HEK293 (cell line): Measurements from ENCODE around the gene LMBR1.

Experiments used
- CTCF ChIA-PET: fragments of 350-600 bp; formaldehyde crosslinking; extraction: SDS; loops from one replicate; lab custom pipeline; 2021; ENCODE audit warnings: antibody characterized with exemption; lab: Yijun Ruan, JAX
- POLR2A ChIA-PET: fragments of 300-600 bp; formaldehyde crosslinking; extraction: SDS; loops from one replicate; lab custom pipeline; 2020; ENCODE audit warnings: antibody characterized with exemption, inconsistent platforms; lab: Yijun Ruan, JAX
- H3K27ac ChIP-seq: fragments of 200-500 bp; sonication (Bioruptor generic); 2 replicates; pipeline ENCODE4 v1.5.1; 2014; ENCODE audit warnings: low read depth, low read length, control low read depth, inconsistent platforms; ENCODE audit errors: extremely low read depth
- H3K36me3 ChIP-seq, 2 experiments: fragments of 200-500 bp in 1 of 2; sonication (Bioruptor generic) in 1 of 2; 1 replicate in 1 of 2; 2 replicates in 1 of 2; pipeline ENCODE4 v1.5.1; 2014 to 2017; ENCODE audit warnings: inconsistent platforms in 2 of 2, low read length in 2 of 2; ENCODE audit not compliant: control insufficient read depth in 2 of 2, insufficient read depth in 1 of 2
- H3K4me1 ChIP-seq: fragments of 200-500 bp; sonication (Bioruptor generic); 2 replicates; pipeline ENCODE4 v1.5.1; 2014; ENCODE audit warnings: mild to moderate bottlenecking, low read length, inconsistent platforms; ENCODE audit not compliant: control insufficient read depth, insufficient read depth
- H3K4me3 ChIP-seq: 2 replicates; pipeline ENCODE4 v1.5.1; 2011; ENCODE audit warnings: low read depth, mild to moderate bottlenecking, control low read depth, low read length, moderate library complexity
- H3K9me3 ChIP-seq: fragments of 200-500 bp; sonication (Bioruptor generic); 2 replicates; pipeline ENCODE4 v1.5.1; 2014; ENCODE audit warnings: low read depth, low read length, inconsistent platforms; ENCODE audit not compliant: control insufficient read depth, insufficient read depth
- EGR2 ChIP-seq: fragments of 450-650 bp; formaldehyde crosslinking; IDR thresholded peaks from 2 replicates; pipeline ENCODE4 v1.5.1; 2016; ENCODE audit warnings: low read depth, missing biosample characterization, missing genetic modification characterization
- ZNF2 ChIP-seq: fragments of 450-650 bp; formaldehyde crosslinking; IDR thresholded peaks from 2 replicates; pipeline ENCODE4 v1.5.1; 2016; ENCODE audit warnings: missing biosample characterization, missing genetic modification characterization
- ZNF302 ChIP-seq: fragments of 450-650 bp; formaldehyde crosslinking; IDR thresholded peaks from 2 replicates; pipeline ENCODE4 v1.5.1; 2016; ENCODE audit warnings: missing biosample characterization, missing genetic modification characterization, low read depth
- ZNF37A ChIP-seq: fragments of 450-650 bp; IDR thresholded peaks from 2 replicates; pipeline ENCODE4 v1.5.1; 2018; ENCODE audit warnings: missing biosample characterization, missing genetic modification characterization
- ZNF549 ChIP-seq: fragments of 450-650 bp; IDR thresholded peaks from 2 replicates; pipeline ENCODE4 v1.5.1; 2018; ENCODE audit warnings: missing biosample characterization, missing genetic modification characterization, mild to moderate bottlenecking, inconsistent platforms, moderate library complexity
- ZNF610 ChIP-seq: fragments of 450-650 bp; formaldehyde crosslinking; IDR thresholded peaks from 2 replicates; pipeline ENCODE4 v1.5.1; 2016; ENCODE audit warnings: missing biosample characterization, missing genetic modification characterization, borderline replicate concordance
- ZNF658 ChIP-seq: fragments of 450-650 bp; formaldehyde crosslinking; IDR thresholded peaks from 2 replicates; pipeline ENCODE4; 2016; ENCODE audit warnings: missing biosample characterization, missing genetic modification characterization
- ZNF670 ChIP-seq: fragments of 450-650 bp; formaldehyde crosslinking; IDR thresholded peaks from 2 replicates; pipeline ENCODE4 v1.5.1; 2016; ENCODE audit warnings: missing biosample characterization, missing genetic modification characterization, low read depth
- ZNF768 ChIP-seq: fragments of 450-650 bp; formaldehyde crosslinking; IDR thresholded peaks from 2 replicates; pipeline ENCODE4 v1.5.1; 2018; ENCODE audit warnings: missing biosample characterization, mild to moderate bottlenecking, missing genetic modification characterization
- ZSCAN30 ChIP-seq: fragments of 450-650 bp; IDR thresholded peaks from 2 replicates; pipeline ENCODE4 v1.5.1; 2018; ENCODE audit warnings: missing biosample characterization, mild to moderate bottlenecking, missing genetic modification characterization, moderate library complexity
- TF ChIP-seq, protein P1 (sequence below): fragments of 450-650 bp; formaldehyde crosslinking; optimal IDR thresholded peaks from 2 replicates; pipeline ENCODE3; 2016; ENCODE audit warnings: missing biosample characterization, mild to moderate bottlenecking, missing genetic modification characterization
- TF ChIP-seq, protein P2 (sequence below): fragments of 450-650 bp; formaldehyde crosslinking; IDR thresholded peaks from 2 replicates; pipeline ENCODE4 v1.5.1; 2016; ENCODE audit warnings: missing biosample characterization, missing genetic modification characterization
- TF ChIP-seq, protein P3 (sequence below): fragments of 450-650 bp; formaldehyde crosslinking; IDR thresholded peaks from 2 replicates; pipeline ENCODE4 v1.5.1; 2016; ENCODE audit warnings: missing biosample characterization, missing genetic modification characterization
- TF ChIP-seq, protein P4 (sequence below): fragments of 450-650 bp; formaldehyde crosslinking; IDR thresholded peaks from 2 replicates; pipeline ENCODE4 v1.5.1; 2017; ENCODE audit warnings: missing biosample characterization, missing genetic modification characterization
- TF ChIP-seq, protein P5 (sequence below): fragments of 450-650 bp; formaldehyde crosslinking; IDR thresholded peaks from 2 replicates; pipeline ENCODE4 v1.5.1; 2017; ENCODE audit warnings: missing biosample characterization, missing genetic modification characterization

The LMBR1 gene

GRCh38 chr7:156725073-156725472 lies 167.9 kb downstream of the LMBR1 start (continued):
- TF ChIP-seq, protein P1, sequence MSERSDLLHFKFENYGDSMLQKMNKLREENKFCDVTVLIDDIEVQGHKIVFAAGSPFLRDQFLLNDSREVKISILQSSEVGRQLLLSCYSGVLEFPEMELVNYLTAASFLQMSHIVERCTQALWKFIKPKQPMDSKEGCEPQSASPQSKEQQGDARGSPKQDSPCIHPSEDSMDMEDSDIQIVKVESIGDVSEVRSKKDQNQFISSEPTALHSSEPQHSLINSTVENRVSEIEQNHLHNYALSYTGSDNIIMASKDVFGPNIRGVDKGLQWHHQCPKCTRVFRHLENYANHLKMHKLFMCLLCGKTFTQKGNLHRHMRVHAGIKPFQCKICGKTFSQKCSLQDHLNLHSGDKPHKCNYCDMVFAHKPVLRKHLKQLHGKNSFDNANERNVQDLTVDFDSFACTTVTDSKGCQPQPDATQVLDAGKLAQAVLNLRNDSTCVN (tag by site-specific recombination): no peak
- TF ChIP-seq ZNF610: no peak

GRCh38 chr7:156722043-156722826 lies 170.7 kb downstream of the LMBR1 start:
- H3K4me3 ChIP-seq: no peak overlapping the region
- no peaks in the 10 kb centered on the region for H3K4me1 ChIP-seq
- peaks cover 0 to 6% of the 10 kb centered on the region in 2 experiments; a peak in 1 of 3 replicates for H3K36me3 ChIP-seq
- H3K27ac ChIP-seq: no peak overlapping the region
- ChIA-PET CTCF (interaction anchor here (1.6 kb wide), 1 partner anchor 8 kb away, joined by 3 read pairs; no protein-coding TSS in a partner anchor), POLR2A (no interaction called here)
- H3K9me3 ChIP-seq: no peaks in the 10 kb centered on the region
- TF ChIP-seq ZNF2 (tag by site-specific recombination): no peak
- TF ChIP-seq, protein P2, sequence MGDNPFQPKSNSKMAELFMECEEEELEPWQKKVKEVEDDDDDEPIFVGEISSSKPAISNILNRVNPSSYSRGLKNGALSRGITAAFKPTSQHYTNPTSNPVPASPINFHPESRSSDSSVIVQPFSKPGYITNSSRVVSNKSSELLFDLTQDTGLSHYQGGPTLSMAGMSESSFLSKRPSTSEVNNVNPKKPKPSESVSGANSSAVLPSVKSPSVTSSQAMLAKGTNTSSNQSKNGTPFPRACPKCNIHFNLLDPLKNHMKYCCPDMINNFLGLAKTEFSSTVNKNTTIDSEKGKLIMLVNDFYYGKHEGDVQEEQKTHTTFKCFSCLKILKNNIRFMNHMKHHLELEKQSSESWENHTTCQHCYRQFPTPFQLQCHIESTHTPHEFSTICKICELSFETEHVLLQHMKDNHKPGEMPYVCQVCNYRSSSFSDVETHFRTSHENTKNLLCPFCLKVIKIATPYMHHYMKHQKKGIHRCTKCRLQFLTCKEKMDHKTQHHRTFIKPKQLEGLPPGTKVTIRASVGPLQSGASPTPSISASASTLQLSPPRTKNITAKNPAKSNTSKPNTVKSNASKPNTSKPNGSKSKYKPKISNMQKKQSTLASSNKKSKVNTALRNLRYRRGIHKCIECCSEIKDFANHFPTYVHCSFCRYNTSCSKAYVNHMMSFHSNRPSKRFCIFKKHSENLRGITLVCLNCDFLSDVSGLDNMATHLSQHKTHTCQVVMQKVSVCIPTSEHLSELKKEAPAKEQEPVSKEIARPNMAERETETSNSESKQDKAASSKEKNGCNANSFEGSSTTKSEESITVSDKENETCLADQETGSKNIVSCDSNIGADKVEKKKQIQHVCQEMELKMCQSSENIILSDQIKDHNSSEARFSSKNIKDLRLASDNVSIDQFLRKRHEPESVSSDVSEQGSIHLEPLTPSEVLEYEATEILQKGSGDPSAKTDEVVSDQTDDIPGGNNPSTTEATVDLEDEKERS: no peak
- no peak for TF ChIP-seq ZNF670
- TF ChIP-seq, protein P3, sequence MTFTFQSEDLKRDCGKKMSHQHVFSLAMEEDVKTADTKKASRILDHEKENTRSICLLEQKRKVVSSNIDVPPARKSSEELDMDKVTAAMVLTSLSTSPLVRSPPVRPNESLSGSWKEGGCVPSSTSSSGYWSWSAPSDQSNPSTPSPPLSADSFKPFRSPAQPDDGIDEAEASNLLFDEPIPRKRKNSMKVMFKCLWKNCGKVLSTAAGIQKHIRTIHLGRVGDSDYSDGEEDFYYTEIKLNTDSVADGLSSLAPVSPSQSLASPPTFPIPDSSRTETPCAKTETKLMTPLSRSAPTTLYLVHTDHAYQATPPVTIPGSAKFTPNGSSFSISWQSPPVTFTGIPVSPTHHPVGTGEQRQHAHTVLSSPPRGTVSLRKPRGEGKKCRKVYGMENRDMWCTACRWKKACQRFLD: no peak
- TF ChIP-seq ZNF658 (tag by site-specific recombination): no peak
- no peak for TF ChIP-seq ZNF549
- TF ChIP-seq ZNF768 (tag by site-specific recombination): no peak
- TF ChIP-seq, protein P4, sequence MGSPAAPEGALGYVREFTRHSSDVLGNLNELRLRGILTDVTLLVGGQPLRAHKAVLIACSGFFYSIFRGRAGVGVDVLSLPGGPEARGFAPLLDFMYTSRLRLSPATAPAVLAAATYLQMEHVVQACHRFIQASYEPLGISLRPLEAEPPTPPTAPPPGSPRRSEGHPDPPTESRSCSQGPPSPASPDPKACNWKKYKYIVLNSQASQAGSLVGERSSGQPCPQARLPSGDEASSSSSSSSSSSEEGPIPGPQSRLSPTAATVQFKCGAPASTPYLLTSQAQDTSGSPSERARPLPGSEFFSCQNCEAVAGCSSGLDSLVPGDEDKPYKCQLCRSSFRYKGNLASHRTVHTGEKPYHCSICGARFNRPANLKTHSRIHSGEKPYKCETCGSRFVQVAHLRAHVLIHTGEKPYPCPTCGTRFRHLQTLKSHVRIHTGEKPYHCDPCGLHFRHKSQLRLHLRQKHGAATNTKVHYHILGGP (tag by site-specific recombination): no peak
- no peak for TF ChIP-seq ZNF37A (tag by site-specific recombination)
- no peak for TF ChIP-seq ZSCAN30 (tag by site-specific recombination)
- no peak for TF ChIP-seq EGR2 (tag by site-specific recombination)
- TF ChIP-seq, protein P5, sequence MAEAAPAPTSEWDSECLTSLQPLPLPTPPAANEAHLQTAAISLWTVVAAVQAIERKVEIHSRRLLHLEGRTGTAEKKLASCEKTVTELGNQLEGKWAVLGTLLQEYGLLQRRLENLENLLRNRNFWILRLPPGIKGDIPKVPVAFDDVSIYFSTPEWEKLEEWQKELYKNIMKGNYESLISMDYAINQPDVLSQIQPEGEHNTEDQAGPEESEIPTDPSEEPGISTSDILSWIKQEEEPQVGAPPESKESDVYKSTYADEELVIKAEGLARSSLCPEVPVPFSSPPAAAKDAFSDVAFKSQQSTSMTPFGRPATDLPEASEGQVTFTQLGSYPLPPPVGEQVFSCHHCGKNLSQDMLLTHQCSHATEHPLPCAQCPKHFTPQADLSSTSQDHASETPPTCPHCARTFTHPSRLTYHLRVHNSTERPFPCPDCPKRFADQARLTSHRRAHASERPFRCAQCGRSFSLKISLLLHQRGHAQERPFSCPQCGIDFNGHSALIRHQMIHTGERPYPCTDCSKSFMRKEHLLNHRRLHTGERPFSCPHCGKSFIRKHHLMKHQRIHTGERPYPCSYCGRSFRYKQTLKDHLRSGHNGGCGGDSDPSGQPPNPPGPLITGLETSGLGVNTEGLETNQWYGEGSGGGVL (tag by site-specific recombination): no peak
- TF ChIP-seq ZNF302: no peak
